Uterus (tissue), 4 donors: ENCODE data around the gene PMEPA1. TPM values are rescaled to one million over a fixed set of nuclear protein-coding genes. Genes with fewer than 3 reads are reported as not detected.

ENCODE experiments used
- DNase-seq, 2 donors: peaks; one replicate each; pipeline ENCODE4 v3.0.0-alpha.2; 2019 to 2020
- H3K27ac ChIP-seq, 2 donors: fragments of 200-600 bp; sonication (generic); 1 replicate in 1 of 2; 2 replicates in 1 of 2; pipeline ENCODE4 v1.5.1; 2016 to 2018
- H3K27me3 ChIP-seq, 2 donors: fragments of 200-600 bp; sonication (generic); one replicate each; pipeline ENCODE4 v1.5.1; 2018 to 2019; ENCODE audit warnings: control low read depth in 1 of 2
- H3K36me3 ChIP-seq, 2 donors: fragments of 200-600 bp; sonication (generic); one replicate each; pipeline ENCODE4 v1.5.1; 2019; ENCODE audit warnings: control low read depth in 1 of 2
- H3K4me1 ChIP-seq, 2 donors: fragments of 200-600 bp; sonication (generic); one replicate each; pipeline ENCODE4 v1.5.1; 2018 to 2019; ENCODE audit warnings: control low read depth in 1 of 2
- H3K4me3 ChIP-seq, 2 donors: fragments of 200-600 bp; sonication (generic); 1 replicate in 1 of 2; 2 replicates in 1 of 2; pipeline ENCODE4 v1.5.1; 2018 to 2019; ENCODE audit warnings: mild to moderate bottlenecking in 1 of 2
- H3K9me3 ChIP-seq, 2 donors: fragments of 200-600 bp; sonication (generic); one replicate each; pipeline ENCODE4 v1.5.1; 2019; ENCODE audit warnings: control low read depth in 1 of 2
- POLR2A ChIP-seq, 2 donors: fragments of 450-650 bp; IDR thresholded peaks; one replicate each; pipeline ENCODE4 v1.6.1; 2016; ENCODE audit warnings: antibody characterized with exemption in 2 of 2, mild to moderate bottlenecking in 1 of 2, moderate library complexity in 1 of 2
- intact Hi-C: fragments of 100-400 bp; cut with DNase I; formaldehyde crosslinking; loops from one replicate; pipeline ENCODE4 v1.15.1; 2023; ENCODE audit warnings: low total_unique reads
- total RNA-seq, 4 donors: library from RNA; depleted of rRNA in 3 of 4; stranded (reverse); fragments of >200 nt in 3 of 4; gene quantifications; one replicate each; pipeline versions ENCODE4 v1.1.0 to v1.2.4, GENCODE V29; 2014 to 2023
- TF ChIP-seq, protein P1 (sequence below), 4 experiments: fragments of 200-600 bp in 2 of 4; fragments of 450-650 bp in 2 of 4; sonication (generic) in 2 of 4; IDR thresholded peaks; one replicate each; pipeline ENCODE4 v1.5.1; 2016 to 2019; ENCODE audit warnings: antibody characterized with exemption in 4 of 4, mild to moderate bottlenecking in 2 of 4, moderate library complexity in 1 of 4
- donor health status: DM: yes; HTN: yes; CAD: no.

Gene PMEPA1
- total RNA-seq, 4 donors from 2014 or later, result 5.6 to 51.9 (median 33.5) TPM

DNA sequence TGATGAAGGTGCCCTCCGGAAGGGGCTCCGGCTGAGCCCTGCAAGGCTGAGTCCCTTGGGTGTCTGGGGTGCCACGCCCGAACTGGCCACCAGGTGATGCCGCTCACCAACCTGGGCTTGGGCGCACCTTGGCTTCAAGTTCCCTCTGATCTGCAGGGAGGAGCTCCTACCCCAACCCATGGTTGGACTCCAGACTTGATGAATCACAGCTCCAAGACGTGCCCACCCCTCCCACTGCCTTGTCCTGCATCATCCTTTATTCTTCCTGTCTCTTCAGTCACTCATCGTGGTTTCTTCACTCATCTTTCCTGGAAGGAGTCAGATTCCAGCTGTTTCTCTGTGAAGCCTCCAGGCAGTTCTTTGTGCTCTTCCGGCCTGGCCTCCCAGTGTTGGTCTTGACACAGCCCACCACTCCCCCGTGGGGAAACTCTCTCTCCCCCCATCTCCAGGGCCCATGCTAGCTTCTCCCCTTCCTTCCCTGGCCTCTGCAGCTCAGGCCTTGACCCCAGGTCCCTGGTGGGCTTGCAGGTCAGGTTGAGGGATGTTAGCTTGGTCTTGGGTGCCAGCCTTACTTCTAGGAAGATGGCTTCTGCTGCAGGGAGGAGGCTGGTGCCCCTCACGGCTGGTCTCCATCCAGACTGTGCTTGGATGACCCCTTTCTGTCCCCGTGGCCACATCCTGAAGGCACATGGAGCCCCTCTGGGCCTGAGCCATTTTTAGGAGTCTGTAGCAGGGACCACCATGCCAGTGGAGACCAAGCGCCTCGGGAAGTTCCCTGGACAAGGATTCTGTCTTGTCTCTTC is 87.0 kb downstream of the PMEPA1 start:
- Histone ChIP-seq H3K4me3 (no peak overlapping the region), H3K36me3 (no peaks in the 10 kb centered on the region), H3K27me3 (no peaks in the 10 kb centered on the region), H3K27ac (no peak overlapping the region), H3K4me1 (peaks cover 0 to 4% of the 10 kb centered on the region in 2 donors), H3K9me3 (no peaks in the 10 kb centered on the region)
- TF ChIP-seq POLR2A (IDR thresholded peaks at IDR 0.05), result no peak
- TF ChIP-seq, protein P1, sequence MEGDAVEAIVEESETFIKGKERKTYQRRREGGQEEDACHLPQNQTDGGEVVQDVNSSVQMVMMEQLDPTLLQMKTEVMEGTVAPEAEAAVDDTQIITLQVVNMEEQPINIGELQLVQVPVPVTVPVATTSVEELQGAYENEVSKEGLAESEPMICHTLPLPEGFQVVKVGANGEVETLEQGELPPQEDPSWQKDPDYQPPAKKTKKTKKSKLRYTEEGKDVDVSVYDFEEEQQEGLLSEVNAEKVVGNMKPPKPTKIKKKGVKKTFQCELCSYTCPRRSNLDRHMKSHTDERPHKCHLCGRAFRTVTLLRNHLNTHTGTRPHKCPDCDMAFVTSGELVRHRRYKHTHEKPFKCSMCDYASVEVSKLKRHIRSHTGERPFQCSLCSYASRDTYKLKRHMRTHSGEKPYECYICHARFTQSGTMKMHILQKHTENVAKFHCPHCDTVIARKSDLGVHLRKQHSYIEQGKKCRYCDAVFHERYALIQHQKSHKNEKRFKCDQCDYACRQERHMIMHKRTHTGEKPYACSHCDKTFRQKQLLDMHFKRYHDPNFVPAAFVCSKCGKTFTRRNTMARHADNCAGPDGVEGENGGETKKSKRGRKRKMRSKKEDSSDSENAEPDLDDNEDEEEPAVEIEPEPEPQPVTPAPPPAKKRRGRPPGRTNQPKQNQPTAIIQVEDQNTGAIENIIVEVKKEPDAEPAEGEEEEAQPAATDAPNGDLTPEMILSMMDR (IDR thresholded peaks at IDR 0.05), result peak; percentile 41 to 72 (median 59)
- intact Hi-C loops, result no loop called here
- peak; percentile 36 to 37 for DNase-seq

DNA sequence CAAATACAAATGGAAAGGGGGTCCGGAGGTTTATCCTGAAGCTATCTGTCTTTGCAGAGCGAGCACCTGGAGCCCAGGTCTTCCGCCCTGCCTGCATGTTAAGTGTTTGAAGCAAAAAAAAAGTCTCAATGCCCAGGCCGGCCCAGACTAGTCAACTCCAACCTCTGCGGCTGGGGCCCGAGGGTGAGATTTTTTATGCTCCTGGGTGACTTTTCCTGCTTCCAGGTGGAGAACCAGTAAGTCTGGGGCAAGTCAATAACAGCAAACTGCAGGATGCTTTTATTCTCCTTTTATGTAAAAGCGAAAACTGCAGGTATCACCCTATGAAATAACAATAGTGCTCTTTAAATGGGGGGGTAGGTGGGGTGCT is 87.6 kb downstream of the PMEPA1 start:
- no peak overlapping the region for H3K4me3 ChIP-seq
- H3K36me3 ChIP-seq, result no peaks in the 10 kb centered on the region
- no peaks in the 10 kb centered on the region for H3K27me3 ChIP-seq
- intact Hi-C loops, result no loop called here
- H3K27ac ChIP-seq, result no peak overlapping the region
- H3K9me3 ChIP-seq, result no peaks in the 10 kb centered on the region
- TF ChIP-seq, protein P1 (IDR thresholded peaks at IDR 0.05), result no peak
- TF ChIP-seq POLR2A (IDR thresholded peaks at IDR 0.05), result no peak
- DNase-seq, result no peak
- H3K4me1 ChIP-seq, result no peaks in the 10 kb centered on the region

DNA sequence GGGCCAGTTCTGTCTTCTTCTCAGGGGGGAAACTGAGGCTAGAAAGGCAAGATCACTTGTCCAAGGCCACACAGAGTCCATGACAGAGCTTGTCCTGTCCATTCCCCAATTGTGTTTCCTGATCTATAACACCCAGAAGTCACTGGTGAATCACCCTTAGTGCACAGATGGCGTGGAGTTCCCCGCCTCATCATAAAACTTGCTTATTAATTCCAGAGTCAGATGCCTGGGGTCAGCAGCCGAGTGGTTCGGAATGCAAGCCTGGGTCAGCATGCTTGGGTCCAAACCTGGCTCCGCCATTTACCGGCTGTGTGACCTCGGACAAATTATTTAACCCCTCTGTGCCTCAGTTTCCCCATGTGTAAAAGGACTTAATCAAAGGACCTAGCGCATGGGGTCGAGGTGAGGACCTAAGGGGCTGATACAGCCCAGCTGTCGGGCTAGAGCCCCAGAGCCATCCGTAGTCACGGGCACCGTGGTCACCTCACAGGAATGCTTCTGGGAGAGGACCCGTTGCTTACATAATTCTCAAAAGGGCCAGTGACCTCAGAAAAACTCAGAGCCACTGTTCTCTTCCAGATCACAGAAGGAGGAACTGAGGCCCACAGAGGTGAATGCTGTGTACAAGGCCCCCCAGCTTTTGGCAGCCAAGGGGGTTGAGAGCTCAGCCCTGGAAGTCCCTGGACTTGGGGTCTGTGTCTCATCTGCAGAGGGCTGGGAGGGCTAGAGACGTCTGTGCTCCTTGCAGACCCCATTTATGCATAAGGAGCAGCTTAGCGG is 88.2 kb downstream of the PMEPA1 start:
- H3K27me3 ChIP-seq, result no peaks in the 10 kb centered on the region
- intact Hi-C loops, result no loop called here
- H3K9me3 ChIP-seq, result no peaks in the 10 kb centered on the region
- no peaks in the 10 kb centered on the region for H3K36me3 ChIP-seq
- TF ChIP-seq, protein P1 (IDR thresholded peaks at IDR 0.05), result no peak
- TF ChIP-seq POLR2A (IDR thresholded peaks at IDR 0.05), result no peak
- H3K27ac ChIP-seq, result no peak overlapping the region
- DNase-seq, result no peak
- no peak overlapping the region for H3K4me3 ChIP-seq
- no peaks in the 10 kb centered on the region for H3K4me1 ChIP-seq

DNA sequence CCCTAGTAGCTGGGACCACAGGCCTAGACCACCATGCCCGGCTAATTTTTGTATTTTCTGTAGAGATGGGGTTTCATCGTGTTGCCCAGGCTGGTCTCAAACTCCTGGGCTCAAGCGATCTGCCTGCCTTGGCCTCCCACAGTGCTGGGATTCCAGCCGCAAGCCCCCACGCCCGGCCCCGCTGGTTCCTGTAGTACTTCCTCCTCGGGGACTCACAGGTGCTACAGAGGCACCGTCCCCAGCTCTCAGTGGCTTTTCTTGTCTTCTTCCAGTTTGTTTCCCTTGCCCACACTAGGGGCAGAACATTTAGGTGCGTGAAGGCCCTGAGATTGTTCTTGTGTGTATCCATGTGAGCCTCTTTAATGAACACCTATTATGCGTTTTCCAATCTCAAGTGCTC is 88.8 kb downstream of the PMEPA1 start:
- H3K4me3 ChIP-seq, result no peak overlapping the region
- no peaks in the 10 kb centered on the region for H3K4me1 ChIP-seq
- no peak for DNase-seq
- no peaks in the 10 kb centered on the region for H3K9me3 ChIP-seq
- no peaks in the 10 kb centered on the region for H3K36me3 ChIP-seq
- intact Hi-C loops, result no loop called here
- no peak overlapping the region for H3K27ac ChIP-seq
- no peak for TF ChIP-seq POLR2A (IDR thresholded peaks at IDR 0.05)
- TF ChIP-seq, protein P1 (IDR thresholded peaks at IDR 0.05), result no peak
- no peaks in the 10 kb centered on the region for H3K27me3 ChIP-seq
